GM19238 (cell line): ENCODE data around the gene ZNF775.

Source experiments
- DNase-seq: peaks from one replicate; pipeline ENCODE4 v3.0.0; 2011; ENCODE audit warnings: low spot score; ENCODE audit not compliant: insufficient read length

The ZNF775 gene

GRCh38 chr7:150435390-150436073 is 56.4 kb downstream of the ZNF775 start:
- DNase-seq: peak; percentile 72

GRCh38 chr7:150439967-150440366 is 60.8 kb downstream of the ZNF775 start:
- no peak for DNase-seq

GRCh38 chr7:150441524-150441923 is 62.4 kb downstream of the ZNF775 start:
- no peak for DNase-seq

GRCh38 chr7:150442811-150443210 is 63.7 kb downstream of the ZNF775 start:
- no peak for DNase-seq

- DNase-seq: no peak
These were observed 64.8 kb downstream of the ZNF775 start for GRCh38 chr7:150443793-150444540.

- no peak for DNase-seq
These were observed 65.7 kb downstream of the ZNF775 start for GRCh38 chr7:150444674-150445365.

- no peak for DNase-seq
These were observed 67.3 kb downstream of the ZNF775 start for GRCh38 chr7:150446288-150446938.
